Right kidney (tissue), 1 donor: ENCODE measurements around the gene AXIN1.
"Not testable (repeated sequence)": the region's sequence is repeated elsewhere in the genome, so short reads cannot be mapped to it uniquely, and the experiment has no call there.

Source experiments
- DNase-seq: peaks from one replicate; pipeline ENCODE4 v3.0.0-alpha.2; 2016

Gene AXIN1

DNA sequence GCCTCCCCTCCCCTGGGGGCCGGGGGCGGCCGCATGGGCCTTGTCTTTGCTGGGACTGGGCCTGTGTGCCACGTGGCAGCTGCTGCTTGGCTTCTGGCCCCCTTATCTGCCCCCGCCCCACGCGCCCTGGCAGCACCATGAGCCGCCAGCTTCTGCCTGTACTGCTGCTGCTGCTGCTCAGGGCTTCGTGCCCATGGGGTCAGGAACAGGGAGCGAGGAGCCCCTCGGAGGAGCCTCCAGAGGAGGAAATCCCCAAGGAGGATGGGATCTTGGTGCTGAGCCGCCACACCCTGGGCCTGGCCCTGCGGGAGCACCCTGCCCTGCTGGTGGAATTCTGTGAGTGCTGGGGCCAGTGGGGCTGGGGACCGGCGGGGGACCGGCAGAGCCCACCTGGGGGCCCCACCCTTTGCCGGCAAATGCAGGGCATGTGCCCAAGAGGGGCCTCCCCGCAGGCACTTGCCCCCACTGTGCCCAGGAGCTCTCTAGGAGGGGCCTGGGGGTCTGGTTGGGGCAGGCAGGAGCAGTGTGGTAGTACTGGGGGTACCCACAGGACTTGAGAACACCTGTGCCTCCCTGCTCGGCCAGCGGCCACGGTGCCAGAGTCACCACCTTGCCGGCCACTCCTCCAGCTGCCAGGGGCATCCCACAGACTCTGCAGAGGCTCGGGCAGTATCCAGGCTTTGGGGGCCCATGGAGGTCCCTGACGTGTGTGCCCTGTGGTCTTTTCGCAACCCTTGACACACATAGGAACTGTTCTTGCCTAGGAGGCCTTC is 69.3 kb downstream of the AXIN1 start, which contains the start of gene PDIA2:
Gene PDIA2, plus strand, starts transcription at position 132 of the 773 bp plus-strand sequence. Its CDS starts 6 bp downstream, at position 138.
- no peak for DNase-seq

GRCh38 chr16:282491-282890 is 70.0 kb downstream of the AXIN1 start:
- DNase-seq: no peak

DNA sequence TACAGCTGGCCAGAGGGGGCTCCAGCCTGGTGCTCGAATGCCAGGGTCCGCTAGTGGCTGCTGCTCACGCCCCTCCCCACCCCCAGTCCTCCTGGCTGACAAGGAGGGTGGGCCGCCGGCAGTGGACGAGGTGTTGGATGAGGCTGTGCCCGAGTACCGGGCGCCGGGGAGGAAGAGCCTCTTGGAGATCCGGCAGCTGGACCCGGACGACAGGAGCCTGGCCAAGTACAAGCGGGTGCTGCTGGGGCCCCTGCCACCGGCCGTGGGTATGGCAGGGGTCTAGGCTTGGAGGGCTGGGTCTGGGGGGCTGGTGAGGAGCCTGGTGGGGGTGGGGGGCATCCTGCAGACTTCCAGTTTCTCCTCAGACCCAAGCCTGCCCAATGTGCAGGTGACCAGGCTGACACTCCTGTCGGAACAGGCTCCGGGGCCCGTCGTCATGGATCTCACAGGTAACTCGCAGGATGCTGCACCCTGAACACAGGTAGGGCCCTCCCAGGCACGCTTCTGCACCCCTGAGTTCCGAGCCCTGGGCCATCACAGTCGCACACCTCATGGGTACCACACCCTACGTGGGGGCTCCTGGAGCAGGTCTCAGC is 70.8 kb downstream of the AXIN1 start:
- no peak for DNase-seq

DNA sequence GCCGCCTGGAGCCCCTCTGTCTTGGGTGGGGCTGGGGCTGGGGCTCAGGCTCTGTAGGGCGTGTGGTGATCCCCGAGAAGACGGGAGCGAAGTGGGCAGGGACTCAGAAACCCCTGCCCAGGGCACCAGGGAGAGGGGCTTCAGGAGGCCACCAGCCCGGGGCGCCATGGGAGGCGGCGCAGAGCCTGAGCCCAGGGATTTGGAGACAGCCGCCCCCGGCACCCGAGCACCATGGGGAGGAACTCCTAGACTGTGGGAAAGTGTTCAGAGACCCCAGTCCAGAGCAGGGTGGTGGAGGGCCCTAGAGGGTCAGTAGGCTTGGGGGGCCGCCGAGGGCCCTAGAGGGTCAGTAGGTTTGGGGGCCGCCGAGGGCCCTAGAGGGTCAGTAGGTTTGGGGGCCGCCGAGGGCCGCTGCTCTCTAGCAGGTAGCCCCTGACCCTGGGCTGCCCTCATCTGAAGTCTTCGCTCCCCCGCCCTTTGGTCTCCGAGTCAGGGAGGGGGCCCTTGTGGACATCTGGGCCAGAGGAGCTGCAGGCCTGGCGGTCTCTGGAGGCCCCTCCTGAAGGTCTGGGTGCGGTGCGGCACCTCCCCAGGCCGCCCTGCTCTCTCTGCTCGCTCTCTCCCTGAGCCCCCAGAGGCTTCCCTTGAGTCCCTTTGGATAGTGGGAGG is 71.4 kb downstream of the AXIN1 start:
- DNase-seq: no peak

DNA sequence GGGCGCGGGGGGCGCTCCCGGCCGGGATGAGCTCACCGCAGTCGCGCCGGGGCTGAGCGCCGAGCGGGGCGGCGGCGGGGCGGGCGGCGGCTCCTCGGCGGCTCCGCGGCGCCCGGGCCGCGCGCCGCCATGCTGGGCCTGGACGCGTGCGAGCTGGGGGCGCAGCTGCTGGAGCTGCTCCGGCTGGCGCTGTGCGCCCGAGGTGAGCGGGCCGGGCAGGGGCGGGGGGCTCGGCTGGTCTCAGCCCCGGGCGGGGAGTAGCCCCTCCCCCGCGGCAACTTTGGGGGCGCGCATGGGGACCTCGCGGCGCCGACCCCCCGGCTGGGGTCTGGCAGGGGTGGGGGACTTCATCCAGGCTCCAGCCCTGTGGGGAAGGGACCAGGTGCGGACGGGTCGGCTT is 72.0 kb downstream of the AXIN1 start, which contains the start of gene ARHGDIG:
Gene ARHGDIG, plus strand, starts transcription at position 40 of the 400 bp plus-strand sequence. Its CDS starts 90 bp downstream, at position 130.
- DNase-seq: no peak

- DNase-seq: no peak
Observed at GRCh38 chr16:280005-280460, 72.5 kb downstream of the AXIN1 start.

DNA sequence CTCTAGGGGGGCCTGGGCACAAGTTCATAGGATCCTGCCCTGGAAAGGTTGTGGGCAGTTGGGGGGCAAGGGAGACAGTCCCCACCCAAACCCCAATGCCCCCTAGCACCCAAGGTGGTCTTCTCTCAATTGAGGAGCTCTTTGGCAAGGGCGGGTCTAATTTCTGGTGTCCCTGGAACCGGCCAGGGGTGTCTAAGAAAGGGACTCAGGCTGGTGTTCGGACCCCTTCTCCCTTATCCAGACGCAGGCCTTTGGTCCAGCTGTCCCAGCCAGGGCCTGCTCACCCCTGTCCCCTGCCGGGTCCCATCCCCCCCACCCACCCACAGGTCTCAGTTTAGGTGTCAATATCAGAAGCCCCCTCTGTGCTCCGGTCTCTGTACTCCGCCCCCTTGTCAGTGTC is 73.0 kb downstream of the AXIN1 start:
- no peak for DNase-seq

DNA sequence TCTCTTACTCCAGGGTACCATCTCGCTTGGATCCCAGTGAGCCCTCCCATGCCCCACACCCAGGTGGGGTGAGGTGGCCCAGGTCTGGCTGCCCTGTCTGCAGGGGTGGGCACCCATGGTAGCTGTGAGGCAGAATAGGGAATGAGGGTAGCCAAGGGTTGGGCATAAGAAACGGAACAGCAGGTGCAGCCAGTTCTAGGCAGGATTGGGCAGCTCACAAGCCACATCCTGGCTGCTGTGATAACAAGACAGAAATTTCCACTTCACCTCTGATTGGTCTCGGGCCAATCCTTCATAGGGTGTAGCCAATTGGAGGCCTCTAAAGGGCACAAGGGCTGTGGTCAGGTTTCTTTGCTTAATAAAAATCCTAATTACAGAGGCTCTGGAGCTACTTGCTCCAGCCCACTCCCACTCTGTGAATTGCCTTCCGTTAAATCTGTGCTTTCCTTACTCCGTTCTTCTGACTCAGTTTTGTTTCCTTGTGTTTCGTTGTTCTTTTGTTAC is 73.6 kb downstream of the AXIN1 start:
- no peak for DNase-seq

DNA sequence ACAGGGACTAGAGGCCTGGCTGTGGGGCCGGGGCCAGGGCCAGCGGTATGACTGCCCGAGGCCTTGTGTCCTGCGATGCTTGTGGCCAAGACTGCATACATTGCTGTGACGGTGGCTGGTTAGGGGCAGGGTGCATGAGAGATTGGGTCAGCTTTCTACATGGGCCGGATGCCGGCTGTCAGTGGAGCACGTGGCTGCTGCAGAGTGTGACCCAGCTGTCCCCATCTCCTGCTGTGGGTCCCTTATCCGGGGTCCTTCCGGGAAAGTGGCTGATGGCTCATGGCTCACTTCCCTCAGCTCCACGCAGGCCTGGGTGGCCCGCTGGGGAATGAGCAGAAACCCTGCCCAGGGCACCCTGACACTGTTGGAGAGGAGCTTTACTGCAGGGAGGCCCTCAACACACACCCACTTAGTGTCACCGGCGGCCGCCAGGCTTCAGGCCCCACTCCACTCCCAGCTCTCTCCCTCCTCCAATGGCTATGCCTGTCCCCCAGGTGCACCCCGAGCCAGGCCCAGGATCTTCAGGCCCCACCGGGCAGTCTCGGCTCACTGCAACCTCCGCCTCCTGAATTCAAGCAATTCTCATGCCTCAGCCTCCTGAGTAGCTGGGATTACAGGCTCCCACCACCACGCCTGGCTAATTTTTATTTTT is 76.0 kb downstream of the AXIN1 start:
- no peak for DNase-seq

DNA sequence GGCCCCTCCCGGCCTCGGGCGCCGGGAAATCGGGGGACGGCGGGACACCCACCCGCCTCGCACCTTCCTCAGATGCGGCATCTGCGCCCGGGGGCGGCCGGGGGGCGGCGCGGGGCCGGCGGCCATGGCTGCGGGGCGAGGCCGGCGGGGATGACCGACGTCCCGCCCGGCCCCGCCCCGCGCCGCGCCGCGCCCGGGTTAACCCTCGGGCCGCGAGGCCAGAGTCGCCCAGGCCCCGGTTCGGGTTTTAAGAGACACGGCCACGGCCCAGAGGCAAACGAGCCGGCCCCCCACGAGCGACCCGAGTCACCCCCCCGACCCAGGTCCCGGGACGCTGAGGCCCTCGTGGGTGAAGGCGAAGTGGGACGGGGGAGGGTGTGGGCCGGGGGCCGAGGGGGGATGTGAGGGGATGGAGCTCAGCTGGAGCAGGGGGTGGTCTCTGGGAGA is 76.7 kb downstream of the AXIN1 start, which contains the start of gene RGS11:
Gene RGS11, minus strand, starts transcription at position 159 of the 447 bp plus-strand sequence. Its CDS starts 33 bp downstream, at position 126.
- DNase-seq: no peak

DNA sequence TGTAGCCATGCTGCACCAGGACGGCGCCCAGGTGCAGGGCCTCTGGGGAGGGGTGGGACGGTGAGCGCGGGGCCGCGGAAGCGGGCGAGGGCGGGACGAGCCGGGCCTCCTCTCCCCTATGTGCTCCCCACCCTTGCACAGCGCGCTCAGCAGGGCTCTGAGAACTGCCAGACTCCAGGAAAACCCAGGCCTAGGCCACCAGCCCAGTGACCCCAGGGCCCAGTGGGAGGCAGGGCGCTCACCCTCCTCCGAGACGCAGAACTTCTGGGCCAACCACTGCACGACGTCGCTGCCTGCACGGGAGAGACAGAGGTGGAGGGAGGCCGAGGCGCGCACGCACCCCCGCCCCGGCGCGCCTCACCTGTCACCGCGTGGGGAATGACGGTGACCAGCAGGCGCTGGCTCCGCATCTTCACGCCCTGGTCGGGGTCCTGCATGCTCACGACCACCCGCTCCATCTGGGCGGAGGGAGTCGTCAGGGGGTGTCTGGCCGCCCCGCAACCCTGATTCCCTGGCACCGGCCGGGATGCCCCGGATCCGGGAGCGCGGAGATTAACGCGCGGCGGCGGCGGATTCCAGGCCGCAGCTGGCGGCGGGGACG is 77.4 kb downstream of the AXIN1 start:
- peak; percentile 66 for DNase-seq

DNA sequence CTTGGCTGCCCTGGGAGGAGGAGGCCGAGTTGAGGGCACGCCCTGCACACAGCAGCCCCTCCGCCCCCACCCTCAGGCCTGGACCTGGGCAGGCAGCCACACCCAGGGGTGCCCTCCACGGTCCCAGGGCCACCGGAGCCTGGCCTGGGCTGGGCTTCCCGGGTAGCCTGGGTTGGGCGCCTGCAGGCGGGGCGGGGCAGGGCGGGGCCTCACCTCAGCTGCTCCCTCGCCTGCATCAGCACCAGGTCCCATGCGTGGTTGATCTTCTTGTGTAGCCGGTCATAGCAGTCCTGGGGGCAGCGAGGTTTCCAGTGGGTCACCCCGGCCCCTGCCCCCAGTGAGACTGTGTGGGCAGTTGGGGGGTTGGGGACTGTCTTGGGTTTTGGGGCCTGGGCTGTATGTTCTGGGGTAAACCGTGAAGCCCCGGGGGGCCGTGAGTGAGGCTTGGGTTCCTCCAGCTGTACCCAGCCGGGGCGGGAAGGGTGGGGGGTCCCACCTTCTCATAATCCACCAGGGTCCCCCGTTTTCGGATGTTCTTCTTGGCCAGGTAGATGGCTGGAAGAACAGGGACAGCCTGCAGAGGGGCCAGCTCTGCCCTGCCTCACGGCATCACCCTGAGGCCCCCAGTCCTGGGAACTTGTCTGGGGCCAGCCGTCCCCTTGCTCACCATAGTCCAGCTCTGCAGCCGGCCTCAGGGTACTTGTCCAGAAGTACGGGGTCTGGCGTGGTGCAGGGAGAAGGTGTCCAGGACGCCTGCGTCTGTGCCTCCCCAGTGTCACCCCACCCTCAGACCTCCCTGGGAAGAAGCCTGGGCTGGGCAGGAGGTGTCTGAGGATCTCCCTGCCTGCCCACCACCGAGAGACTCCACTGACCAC is 78.7 kb downstream of the AXIN1 start:
- DNase-seq: no peak

DNA sequence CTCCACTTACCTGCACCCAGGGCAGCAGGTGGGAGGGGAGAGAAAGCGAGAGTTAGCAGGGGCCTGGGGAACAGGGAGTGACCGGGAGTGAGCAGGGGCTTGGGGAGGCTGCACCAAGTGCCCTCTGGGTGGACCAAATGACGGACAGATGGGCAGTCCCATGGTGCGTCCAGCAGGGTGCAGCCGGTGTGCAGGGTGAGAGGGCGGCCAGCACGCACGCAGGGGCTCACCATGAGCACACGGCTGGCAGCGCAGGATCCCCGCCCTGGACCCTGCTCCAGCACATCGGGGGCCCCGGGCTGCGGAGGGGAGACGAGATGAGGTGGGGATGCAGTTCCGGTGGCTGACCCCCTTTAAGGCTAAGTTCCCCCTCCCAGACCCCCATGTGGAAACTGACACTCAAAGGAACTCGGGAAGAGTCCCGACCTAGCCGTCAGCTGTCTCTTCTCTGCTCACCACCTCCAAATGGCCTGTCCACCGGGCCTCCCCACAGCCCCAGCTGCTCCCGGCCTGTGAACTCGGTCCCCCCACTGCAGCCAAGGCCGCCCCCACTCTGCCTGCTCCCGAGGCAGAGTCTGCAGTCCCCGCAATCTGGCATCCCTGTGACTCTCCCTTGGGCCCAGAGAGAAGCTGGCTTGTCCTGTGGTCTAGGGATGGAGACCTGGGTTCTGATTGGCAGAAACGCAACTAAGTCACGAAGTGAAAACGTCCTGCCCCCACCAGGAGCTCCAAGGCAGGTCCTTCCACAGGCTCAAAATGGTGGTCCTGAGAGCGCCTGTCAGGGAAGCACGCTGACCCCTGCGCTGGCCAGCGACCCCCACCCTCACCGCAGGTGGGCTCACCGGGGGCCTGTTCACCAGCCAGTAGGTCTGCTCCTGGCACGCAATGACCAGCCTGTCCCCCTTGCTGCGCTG is 79.6 kb downstream of the AXIN1 start:
- no peak for DNase-seq

- no peak for DNase-seq
Observed at GRCh38 chr16:270381-271255, 81.9 kb downstream of the AXIN1 start.

DNA sequence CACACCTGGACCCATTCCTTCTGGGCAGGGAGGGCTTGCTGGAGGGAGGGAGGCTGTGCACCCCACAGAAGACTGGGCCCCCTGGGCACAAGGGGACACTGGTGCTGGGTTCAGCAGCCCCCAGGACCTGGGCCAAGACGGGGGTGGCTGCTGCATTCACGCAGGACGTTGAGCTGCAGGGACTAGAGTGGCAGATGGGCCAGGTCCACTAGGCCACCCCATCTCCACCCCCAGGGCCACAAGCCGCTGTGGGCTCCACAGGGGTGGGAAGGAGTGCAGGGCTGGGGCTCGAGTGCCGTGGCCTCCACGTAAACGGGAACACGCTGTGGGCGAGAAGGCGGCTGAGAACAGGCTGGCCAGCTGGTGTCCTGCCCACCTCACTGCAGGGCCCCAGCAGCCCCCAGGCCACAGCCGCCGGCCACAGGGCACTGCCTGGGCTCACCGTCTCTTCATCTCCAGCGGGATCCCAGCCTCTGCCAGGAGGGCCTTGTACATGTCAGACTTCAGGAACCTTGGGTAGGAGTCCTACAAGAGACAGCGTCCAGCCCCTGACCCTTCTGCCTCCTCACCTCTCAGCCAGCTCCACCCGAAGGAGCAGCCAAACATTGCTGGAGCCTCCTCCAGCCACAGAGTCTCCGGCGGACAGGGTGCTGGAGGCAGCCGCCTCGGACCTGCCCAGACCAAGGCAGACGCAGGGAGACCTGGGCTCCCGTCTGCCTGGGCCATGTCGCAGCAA is 83.3 kb downstream of the AXIN1 start:
- DNase-seq: no peak

DNA sequence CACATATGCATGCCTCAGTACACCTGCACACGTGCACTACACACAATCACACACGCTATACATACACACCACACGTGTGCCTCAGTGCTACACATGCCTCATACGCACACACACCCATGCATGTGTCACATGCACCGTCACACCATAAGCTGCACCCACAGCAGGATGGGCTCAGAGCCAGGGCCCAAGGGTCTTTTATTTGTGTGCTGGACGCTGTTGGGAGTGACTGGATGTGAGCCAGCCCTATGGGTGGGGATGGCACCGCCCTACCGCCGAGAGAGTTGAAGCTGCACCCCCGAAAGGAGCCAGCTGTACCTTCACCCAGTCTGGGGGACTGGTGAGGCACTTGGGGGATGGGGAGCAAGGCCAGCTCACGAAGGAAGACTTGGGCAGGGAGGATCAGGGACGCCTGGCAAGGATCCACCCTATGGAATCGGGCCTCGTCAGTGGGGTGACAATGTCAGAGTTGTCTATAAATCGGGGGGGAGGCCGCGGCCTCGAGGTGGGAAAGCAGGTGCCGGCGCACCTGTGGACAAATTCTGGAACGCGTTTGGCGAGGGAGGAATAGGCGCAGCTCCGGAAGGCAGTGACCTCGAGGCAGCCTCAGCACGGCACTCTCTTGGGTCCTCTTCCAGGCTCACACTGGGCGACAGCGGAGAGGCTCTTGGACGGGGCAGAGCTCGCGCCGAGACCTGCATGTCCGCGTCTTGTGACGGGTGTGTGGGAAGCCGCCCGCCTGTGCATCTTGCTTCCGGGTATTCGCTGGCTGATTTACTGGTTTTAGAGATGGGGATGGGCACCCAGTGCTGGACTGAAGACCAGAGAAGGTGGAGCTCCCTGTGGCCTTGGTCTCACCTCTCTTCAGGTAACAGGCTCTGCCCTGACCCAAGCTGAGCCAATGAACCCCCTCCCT is 84.1 kb downstream of the AXIN1 start:
- DNase-seq: no peak

DNA sequence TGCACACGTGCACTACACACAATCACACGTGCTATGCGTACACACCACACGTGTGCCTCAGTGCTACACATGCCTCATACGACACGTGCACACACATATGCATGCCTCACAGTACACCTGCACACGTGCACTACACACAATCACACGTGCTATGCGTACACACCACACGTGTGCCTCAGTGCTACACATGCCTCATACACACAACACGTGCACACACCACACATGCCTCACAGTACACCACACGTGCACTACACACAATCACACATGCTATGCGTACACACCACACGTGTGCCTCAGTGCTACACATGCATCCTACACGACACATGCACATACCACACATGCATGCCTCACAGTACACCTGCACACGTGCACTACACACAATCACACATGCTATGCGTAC is 85.0 kb downstream of the AXIN1 start:
- not testable (repeated sequence) for DNase-seq
